Measurements from ENCODE around the gene KCTD12.

Gene KCTD12

GRCh38 chr13:76845367-76845766 lies 40.8 kb downstream of the KCTD12 start:
- Histone ChIP-seq H3K27me3 (ENCODE audit: insufficient read depth, low read depth, severe bottlenecking) (no peaks in the 10 kb centered on the region), H3K4me3 (ENCODE audit: low read depth, low read length) (no peak overlapping the region), H3K36me3 (no peaks in the 10 kb centered on the region), H3K27ac (no peak overlapping the region), H3K9me3 (ENCODE audit: severe bottlenecking) (no peaks in the 10 kb centered on the region)
- TF ChIP-seq CTCF (IDR thresholded peaks at IDR 0.05; ENCODE audit: low read depth, low read length) = no peak
- DNase-seq = no peak

- H3K27ac ChIP-seq = no peak overlapping the region
- no peak for TF ChIP-seq CTCF (IDR thresholded peaks at IDR 0.05; ENCODE audit: low read depth, low read length)
- no peaks in the 10 kb centered on the region for H3K27me3 ChIP-seq (ENCODE audit: insufficient read depth, low read depth, severe bottlenecking)
- DNase-seq = no peak
- H3K9me3 ChIP-seq (ENCODE audit: severe bottlenecking) = no peaks in the 10 kb centered on the region
- H3K4me3 ChIP-seq (ENCODE audit: low read depth, low read length) = no peak overlapping the region
- no peaks in the 10 kb centered on the region for H3K36me3 ChIP-seq
These were observed 48.4 kb downstream of the KCTD12 start for GRCh38 chr13:76837801-76838200.

GRCh38 chr13:76836311-76836710 lies 49.9 kb downstream of the KCTD12 start:
- Histone ChIP-seq H3K27me3 (ENCODE audit: insufficient read depth, low read depth, severe bottlenecking) (no peaks in the 10 kb centered on the region), H3K4me3 (ENCODE audit: low read depth, low read length) (no peak overlapping the region), H3K36me3 (no peaks in the 10 kb centered on the region), H3K9me3 (ENCODE audit: severe bottlenecking) (no peaks in the 10 kb centered on the region), H3K27ac (no peak overlapping the region)
- no peak for DNase-seq
- TF ChIP-seq CTCF (IDR thresholded peaks at IDR 0.05; ENCODE audit: low read depth, low read length) = no peak

GRCh38 chr13:76833441-76833954 lies 52.7 kb downstream of the KCTD12 start:
- DNase-seq = no peak

GRCh38 chr13:76832258-76832988 lies 53.8 kb downstream of the KCTD12 start:
- TF ChIP-seq CTCF (IDR thresholded peaks at IDR 0.05; ENCODE audit: low read depth, low read length) = no peak
- Histone ChIP-seq H3K9me3 (ENCODE audit: severe bottlenecking) (no peaks in the 10 kb centered on the region), H3K4me3 (ENCODE audit: low read depth, low read length) (no peak overlapping the region), H3K36me3 (no peaks in the 10 kb centered on the region), H3K27ac (no peak overlapping the region), H3K27me3 (ENCODE audit: insufficient read depth, low read depth, severe bottlenecking) (no peaks in the 10 kb centered on the region)
- DNase-seq = no peak

More at GRCh38 chr13:76833441-76833954, 52.7 kb downstream of the KCTD12 start:
- Histone ChIP-seq H3K36me3 (no peaks in the 10 kb centered on the region), H3K27me3 (ENCODE audit: insufficient read depth, low read depth, severe bottlenecking) (no peaks in the 10 kb centered on the region), H3K9me3 (ENCODE audit: severe bottlenecking) (no peaks in the 10 kb centered on the region), H3K4me3 (ENCODE audit: low read depth, low read length) (no peak overlapping the region), H3K27ac (no peak overlapping the region)
- no peak for TF ChIP-seq CTCF (IDR thresholded peaks at IDR 0.05; ENCODE audit: low read depth, low read length)

- DNase-seq = no peak
- no peak for TF ChIP-seq CTCF (IDR thresholded peaks at IDR 0.05; ENCODE audit: low read depth, low read length)
- H3K36me3 ChIP-seq = no peaks in the 10 kb centered on the region
- no peaks in the 10 kb centered on the region for H3K9me3 ChIP-seq (ENCODE audit: severe bottlenecking)
- no peak overlapping the region for H3K27ac ChIP-seq
- no peaks in the 10 kb centered on the region for H3K27me3 ChIP-seq (ENCODE audit: insufficient read depth, low read depth, severe bottlenecking)
- H3K4me3 ChIP-seq (ENCODE audit: low read depth, low read length) = no peak overlapping the region
These were observed 55.4 kb downstream of the KCTD12 start for GRCh38 chr13:76830805-76831204.

Measured in WERI-Rb-1 (cell line).